ENCODE measurements around the gene PROM2.

PROM2 gene

DNA sequence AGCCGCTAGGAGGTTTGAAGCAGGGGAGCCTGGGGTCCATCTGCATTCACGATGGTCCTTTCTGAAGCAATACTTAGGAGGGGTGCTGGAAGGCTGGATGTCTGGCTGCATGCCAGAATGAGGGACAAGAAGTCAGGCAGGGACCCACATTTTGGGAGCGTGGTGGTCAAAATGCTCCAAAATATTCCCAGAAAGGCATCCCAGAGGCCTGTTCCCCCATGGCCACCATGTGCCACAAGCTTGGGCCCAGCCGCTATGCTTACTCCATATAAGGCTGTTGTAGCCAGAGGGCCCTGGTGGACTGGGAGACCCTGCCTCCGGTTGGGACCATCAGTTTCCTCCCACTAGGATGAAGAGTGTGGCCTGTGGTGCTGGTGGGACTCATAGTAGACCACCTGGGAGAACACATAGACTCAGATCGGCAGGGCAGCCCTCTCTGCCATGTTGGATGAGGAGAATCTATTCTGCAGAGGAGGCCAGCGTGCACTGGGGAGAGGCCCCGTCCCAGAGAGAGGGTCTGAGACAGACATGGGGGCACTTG, 3.6 kb upstream of the PROM2 start:
- TF ChIP-seq, protein P1, sequence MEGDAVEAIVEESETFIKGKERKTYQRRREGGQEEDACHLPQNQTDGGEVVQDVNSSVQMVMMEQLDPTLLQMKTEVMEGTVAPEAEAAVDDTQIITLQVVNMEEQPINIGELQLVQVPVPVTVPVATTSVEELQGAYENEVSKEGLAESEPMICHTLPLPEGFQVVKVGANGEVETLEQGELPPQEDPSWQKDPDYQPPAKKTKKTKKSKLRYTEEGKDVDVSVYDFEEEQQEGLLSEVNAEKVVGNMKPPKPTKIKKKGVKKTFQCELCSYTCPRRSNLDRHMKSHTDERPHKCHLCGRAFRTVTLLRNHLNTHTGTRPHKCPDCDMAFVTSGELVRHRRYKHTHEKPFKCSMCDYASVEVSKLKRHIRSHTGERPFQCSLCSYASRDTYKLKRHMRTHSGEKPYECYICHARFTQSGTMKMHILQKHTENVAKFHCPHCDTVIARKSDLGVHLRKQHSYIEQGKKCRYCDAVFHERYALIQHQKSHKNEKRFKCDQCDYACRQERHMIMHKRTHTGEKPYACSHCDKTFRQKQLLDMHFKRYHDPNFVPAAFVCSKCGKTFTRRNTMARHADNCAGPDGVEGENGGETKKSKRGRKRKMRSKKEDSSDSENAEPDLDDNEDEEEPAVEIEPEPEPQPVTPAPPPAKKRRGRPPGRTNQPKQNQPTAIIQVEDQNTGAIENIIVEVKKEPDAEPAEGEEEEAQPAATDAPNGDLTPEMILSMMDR (IDR thresholded peaks at IDR 0.05; ENCODE audit: low read depth, low read length), result no peak
- DNase-seq (ENCODE audit: extremely low read depth, low read depth), result no peak

DNA sequence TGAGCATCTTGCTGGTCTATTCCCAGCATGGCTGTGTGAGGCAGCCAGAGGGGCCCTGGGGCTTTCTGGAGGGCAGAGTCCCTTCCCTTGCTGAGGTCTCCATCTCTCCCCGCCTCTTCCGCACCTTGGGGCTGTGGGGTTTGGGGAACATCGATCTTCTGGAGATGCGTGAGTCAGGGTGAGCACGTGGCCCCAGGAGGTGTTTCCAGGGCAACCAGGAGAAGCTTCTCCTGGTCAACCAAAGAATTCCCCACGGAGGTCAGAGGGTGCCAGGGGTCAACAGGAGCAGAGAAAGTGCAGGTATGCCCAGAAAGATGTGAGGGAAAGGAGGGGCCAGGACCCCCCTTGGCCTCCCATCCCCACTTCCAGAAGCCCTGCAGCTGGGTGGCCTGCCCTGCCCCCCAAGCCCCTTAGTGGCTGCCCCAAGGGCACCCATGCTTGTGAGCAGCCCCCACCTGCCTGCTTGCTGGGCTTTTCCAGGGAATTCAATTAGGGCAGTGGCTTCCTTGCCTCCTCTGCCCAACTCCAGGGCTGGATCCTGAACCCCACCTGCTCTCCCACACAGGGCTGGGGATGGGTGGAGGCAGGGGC, 2.8 kb upstream of the PROM2 start:
- no peak for DNase-seq (ENCODE audit: extremely low read depth, low read depth)
- TF ChIP-seq, protein P1 (IDR thresholded peaks at IDR 0.05; ENCODE audit: low read depth, low read length), result no peak

DNA sequence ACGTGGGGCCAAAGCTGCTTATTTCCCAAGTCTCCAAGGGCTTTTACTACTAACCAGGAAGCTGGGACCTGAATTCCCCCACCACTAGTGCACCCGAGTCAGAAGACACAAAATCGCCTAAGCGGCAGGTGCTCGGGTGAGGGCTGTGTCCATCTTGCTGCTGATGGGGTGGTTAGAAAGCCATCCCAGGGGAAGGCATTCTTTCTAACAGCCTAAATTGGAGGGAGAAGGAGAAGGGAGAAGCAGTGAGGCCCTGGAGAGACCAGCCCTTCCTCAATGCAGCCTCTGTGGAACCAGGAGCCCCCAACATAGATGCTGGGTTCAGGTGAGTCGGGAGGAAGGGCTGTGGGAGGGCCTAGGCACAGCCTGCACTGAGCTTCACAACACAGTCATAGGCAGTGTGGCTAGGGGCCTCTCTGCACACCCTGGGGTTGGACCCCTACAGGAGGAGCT, 1.9 kb upstream of the PROM2 start:
- no peak for DNase-seq (ENCODE audit: extremely low read depth, low read depth)
- TF ChIP-seq, protein P1 (IDR thresholded peaks at IDR 0.05; ENCODE audit: low read depth, low read length), result no peak

DNA sequence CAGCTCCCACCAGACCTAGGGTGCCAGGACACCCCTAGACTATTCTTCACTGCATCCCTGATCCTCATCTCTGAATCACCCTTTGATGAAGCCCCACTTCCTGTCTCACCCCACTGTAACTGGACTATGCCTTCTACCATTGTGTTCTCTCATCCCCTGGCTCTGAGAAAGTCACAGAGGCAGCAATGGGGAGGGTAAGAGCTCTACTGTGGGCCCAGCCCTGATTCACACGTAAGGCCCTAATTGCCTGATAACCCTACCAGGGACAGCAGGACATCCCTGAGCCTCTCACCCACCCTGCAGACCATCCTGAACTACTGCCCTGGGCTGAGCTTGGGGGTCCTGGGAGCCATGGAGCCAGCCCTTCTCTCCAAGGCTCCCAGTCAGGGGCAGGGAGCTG, 1.5 kb upstream of the PROM2 start:
- DNase-seq (ENCODE audit: extremely low read depth, low read depth), result no peak
- TF ChIP-seq, protein P1 (IDR thresholded peaks at IDR 0.05; ENCODE audit: low read depth, low read length), result no peak

DNA sequence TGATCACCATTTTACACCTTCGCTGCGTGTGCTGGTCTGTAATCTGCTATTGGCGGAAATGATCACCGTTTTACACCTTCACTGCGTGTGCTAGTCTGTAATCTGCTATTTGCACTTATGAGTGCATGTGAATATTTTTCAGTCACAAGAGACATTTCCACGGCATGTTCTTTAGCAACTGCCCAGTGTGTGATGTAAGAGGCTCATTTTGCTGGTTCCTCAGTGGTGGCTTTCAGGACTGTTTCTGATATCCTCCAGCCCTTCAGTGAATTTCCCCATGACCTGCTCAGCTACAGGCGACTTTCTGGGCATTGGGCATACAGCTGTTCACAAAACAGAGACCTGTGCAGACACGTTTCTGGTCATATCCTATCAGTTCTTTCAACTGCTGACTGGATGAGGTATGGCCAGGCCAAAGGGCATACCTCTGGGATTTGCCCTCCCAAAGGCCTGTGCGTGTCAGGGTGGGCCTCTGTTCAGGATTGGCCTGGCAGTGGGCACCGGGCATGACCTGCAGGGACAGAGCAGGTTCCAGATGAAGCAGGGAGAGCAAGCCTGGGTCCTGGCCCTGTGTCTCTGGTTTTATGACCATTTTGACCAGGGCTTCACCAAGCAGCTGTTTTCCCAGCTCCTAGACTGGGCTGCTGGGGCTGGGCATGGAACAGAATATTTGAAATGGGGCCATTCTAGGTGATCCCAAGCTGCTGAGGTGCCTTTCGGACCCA, 521 bp upstream of the PROM2 start:
- DNase-seq (ENCODE audit: extremely low read depth, low read depth), result no peak
- TF ChIP-seq, protein P1 (IDR thresholded peaks at IDR 0.05; ENCODE audit: low read depth, low read length), result no peak

DNA sequence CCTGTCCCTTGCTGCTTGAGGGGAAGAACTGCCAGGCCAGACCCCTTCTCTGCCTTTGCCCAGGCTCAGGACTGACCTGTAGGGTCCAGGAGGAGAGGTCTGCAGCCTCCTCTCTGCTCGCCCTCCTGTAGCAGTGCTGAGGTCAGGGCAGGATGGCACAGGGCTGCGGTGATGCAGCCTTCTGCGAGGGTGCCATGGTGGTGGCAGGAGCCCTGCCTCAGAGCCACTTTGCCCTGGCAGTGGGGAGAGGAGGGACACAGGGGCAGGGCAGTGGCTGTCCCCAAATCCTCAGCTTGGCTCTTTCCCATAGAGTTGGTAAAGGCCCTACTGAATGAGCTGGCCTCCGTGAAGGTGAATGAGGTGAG, 884 bp downstream of the PROM2 start:
- no peak for DNase-seq (ENCODE audit: extremely low read depth, low read depth)
- TF ChIP-seq, protein P1 (IDR thresholded peaks at IDR 0.05; ENCODE audit: low read depth, low read length), result no peak

DNA sequence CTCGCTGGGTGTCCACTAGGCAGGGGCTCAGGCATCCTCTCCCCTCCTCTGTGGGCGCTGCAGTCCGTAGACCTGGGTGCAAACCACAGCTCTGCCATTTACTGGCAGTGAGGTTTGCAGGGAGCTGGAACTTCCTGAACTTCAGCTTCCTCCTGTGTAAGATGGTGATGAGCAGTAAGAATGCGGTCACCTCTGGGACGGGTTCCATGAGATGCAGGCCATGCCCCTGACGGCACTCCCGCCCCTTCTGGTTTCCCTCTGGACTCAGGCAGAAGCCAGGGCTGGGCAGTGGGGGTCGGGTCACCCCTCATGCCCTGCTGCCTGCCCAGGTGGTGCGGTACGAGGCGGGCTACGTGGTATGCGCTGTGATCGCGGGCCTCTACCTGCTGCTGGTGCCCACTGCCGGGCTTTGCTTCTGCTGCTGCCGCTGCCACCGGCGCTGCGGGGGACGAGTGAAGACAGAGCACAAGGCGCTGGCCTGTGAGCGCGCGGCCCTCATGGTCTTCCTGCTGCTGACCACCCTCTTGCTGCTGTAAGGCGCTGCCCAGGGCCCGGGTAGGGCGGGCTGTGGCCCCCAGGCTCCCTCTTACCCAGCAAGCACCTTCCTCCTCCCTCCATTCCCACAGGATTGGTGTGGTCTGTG, 1.5 kb downstream of the PROM2 start:
- TF ChIP-seq, protein P1 (IDR thresholded peaks at IDR 0.05; ENCODE audit: low read depth, low read length), result no peak
- no peak for DNase-seq (ENCODE audit: extremely low read depth, low read depth)
